OCI-LY1 (cell line): Measurements from ENCODE around the gene ADGB.

Experiments used
- EZH2 ChIP-seq: fragments of 200-600 bp; sonication (generic), shearing (Covaris generic); IDR thresholded peaks from 2 replicates; pipeline ENCODE4 v1.8.0; 2017; ENCODE audit warnings: borderline replicate concordance, mixed run types, mild to moderate bottlenecking, antibody characterized with exemption, low read length, moderate library complexity, mixed read lengths
- TF ChIP-seq, protein P1 (sequence below): fragments of 200-600 bp; sonication (generic), shearing (Covaris generic); IDR thresholded peaks from 2 replicates; pipeline ENCODE4 v1.5.1; 2017; ENCODE audit warnings: mild to moderate bottlenecking, antibody characterized with exemption, low read length, moderate library complexity, mixed read lengths

DNA sequence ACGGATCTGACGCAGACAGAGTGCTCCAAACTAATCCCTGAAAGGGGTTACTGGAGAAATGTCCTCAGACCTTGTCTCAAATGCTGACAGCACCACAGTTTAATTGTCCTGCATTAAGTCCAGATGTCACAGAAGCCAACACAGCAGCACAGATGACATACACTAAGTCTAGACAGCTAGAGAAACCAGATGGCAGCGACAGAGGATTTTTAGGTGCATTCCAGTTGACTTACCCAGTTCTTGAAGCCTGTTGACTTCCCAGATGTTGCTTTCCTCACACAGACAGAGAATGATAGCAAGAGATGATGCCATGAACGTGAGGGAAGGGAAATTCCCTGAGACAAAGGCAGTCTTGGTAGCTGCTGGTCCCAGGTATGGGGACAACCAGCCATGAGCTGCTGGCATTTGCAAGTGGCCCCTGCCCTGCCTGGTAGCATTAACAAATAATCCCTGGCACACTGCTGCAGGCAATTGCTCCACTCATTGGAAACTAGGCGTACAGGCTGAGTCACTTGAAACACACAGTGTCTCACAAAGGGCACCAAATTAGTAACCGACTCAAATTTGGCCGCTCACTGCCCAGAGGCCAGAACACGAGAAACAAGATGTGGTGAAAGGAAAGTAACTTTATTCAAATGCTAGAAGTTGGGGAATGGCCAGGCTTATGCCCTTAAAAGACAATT lies 52.2 kb downstream of the ADGB start:
- no peak for TF ChIP-seq EZH2
- TF ChIP-seq, protein P1, sequence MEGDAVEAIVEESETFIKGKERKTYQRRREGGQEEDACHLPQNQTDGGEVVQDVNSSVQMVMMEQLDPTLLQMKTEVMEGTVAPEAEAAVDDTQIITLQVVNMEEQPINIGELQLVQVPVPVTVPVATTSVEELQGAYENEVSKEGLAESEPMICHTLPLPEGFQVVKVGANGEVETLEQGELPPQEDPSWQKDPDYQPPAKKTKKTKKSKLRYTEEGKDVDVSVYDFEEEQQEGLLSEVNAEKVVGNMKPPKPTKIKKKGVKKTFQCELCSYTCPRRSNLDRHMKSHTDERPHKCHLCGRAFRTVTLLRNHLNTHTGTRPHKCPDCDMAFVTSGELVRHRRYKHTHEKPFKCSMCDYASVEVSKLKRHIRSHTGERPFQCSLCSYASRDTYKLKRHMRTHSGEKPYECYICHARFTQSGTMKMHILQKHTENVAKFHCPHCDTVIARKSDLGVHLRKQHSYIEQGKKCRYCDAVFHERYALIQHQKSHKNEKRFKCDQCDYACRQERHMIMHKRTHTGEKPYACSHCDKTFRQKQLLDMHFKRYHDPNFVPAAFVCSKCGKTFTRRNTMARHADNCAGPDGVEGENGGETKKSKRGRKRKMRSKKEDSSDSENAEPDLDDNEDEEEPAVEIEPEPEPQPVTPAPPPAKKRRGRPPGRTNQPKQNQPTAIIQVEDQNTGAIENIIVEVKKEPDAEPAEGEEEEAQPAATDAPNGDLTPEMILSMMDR, result no peak
